Ecto neural progenitor cell (in vitro differentiated cells): ENCODE data around the gene LDLRAP1.
"Not testable (repeated sequence)": the region's sequence is repeated elsewhere in the genome, so short reads cannot be mapped to it uniquely, and the experiment has no call there.

ENCODE experiments used
- DNase-seq: peaks from one replicate; pipeline ENCODE4 v3.0.0-alpha.2; 2018; ENCODE audit warnings: low spot score

The LDLRAP1 gene, protein sequence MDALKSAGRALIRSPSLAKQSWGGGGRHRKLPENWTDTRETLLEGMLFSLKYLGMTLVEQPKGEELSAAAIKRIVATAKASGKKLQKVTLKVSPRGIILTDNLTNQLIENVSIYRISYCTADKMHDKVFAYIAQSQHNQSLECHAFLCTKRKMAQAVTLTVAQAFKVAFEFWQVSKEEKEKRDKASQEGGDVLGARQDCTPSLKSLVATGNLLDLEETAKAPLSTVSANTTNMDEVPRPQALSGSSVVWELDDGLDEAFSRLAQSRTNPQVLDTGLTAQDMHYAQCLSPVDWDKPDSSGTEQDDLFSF

DNA sequence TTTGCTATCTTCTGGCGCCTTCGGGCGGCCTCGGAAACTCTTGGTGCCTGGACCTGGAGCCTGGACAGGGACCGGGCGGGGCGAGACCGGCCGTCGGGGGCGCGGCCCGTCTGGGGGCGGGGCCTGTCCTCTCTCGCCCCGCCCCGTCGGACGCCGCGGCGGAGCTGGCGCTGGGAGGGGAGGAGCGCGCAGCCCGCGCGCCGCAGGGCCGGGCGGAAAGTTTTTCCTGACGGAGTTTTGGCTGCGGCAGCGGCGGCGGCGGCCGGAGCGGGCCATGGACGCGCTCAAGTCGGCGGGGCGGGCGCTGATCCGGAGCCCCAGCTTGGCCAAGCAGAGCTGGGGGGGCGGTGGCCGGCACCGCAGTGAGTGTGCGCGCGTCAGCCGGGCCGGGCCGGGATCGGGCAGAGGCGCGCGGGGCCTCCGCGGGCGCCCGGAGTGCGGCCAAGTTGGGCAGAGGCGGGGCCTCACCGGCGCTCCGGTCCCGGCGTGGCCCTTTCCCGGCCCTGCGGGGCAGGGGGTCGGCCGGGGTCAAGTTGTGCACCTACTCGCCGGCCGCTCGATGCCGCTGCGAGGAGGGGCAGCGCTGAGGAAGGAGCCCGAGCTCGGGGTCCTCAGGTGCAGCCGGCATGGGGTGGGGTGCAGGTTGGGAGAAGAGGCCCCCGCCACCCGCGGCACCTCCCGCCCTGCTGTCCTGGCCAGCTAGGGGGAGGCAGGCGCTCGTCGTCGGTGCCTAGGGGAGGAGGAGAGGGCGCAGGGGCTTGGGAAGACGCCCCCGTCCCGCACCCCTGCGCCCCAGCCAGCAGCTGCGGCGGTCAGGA lies at the start of gene LDLRAP1:
LDLRAP1 (plus strand) TSS at position 182 of the 818 bp plus-strand sequence; CDS start at position 275, 93 bp downstream.
- peak; percentile 85 for DNase-seq

DNA sequence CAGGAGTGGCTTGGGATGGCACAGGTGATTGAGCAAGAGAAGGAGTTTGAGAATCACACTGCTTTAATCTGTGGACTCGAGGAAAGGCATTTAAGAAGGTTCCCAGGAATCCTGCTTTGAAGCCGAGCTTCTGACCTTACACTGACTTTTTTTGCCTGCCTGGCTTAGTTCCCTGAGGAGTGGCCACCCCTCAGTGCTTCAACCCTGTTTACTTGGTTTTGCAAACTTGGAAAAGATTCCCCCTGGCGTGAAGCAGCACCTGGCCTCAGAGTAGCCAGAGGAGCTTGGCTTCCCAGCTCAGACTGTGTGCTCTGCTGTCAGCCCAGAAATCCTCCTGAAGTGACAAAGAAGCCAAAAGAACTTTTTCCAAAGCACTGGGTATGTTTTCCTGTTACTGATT lies 48.5 kb upstream of the LDLRAP1 start:
- DNase-seq = no peak

DNA sequence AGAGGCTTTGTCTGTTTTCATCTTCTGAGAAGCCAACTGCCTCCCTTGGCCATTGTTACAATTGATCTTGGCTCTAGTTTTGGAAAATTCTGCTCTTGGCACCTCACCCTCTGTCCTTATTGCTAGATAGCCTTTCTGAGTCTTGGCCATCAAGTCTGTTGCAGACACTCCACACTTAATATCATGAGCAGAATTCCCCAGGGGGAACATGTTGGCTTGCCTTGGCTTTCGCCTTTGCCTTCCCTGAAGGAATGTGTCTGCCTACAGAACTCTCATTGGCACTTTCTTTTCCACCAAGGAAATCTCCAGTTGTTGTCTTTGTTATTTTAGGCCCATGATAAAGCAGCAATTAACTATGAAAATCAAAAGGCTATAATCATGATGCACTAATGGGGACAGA lies 42.7 kb upstream of the LDLRAP1 start:
- DNase-seq = no peak

DNA sequence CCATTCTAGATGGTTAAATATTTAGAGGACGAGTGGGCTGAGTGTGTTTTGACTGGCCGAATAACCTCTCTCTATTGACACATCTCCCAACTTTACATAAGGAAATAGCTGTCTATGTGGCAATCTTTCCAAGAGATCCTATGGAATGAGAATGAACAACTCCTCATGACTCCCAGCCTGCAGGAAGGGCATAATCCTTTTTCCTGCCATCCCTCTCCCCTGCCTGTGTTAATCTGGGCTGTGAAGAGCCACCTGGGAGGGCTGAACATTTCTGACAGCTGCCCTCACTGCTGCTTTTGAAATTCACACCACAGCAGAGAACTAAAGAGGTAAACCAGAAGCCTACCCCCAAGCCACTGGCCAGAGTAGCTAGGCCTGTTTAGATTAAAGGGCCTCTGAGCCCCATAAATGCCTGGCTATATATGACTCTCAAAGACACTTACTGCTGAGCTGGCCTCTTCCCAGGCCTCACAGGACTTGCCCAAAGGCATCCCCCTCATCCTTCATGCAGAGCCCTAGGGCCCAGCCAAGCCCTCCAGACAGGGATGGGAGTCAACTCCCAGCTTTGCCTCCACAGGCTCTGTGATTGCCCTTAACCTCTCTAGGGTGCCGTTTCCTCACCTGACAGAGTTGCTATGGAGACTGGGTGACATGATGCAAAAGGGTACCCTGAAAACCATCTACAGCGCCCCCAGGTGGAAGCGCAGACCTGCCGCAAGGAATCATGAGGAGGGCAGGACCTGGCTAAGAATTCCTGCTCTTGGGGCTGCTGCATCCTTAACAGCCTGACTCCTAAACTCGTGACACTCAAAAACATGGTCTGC lies 42.0 kb upstream of the LDLRAP1 start:
- DNase-seq = no peak

DNA sequence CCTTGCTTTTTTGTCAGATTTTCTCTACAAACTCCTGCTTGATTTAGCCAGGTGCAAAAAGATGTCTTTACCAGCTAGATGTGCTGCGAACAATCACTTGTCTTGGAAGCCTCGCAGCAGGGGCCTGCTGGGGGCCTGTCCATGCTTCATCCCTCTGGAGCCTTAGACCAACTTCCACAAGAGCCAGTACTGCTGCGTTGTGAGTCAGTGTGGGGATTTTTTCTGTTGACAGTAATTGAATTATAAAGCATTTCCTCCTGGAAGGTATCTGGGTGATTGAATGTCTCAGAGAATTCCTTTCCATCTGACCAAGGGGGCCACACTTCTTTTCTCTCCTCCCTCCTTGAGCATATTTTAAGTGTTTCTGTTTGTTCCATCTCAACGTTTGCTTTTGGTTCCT lies 40.4 kb upstream of the LDLRAP1 start:
- no peak for DNase-seq

DNA sequence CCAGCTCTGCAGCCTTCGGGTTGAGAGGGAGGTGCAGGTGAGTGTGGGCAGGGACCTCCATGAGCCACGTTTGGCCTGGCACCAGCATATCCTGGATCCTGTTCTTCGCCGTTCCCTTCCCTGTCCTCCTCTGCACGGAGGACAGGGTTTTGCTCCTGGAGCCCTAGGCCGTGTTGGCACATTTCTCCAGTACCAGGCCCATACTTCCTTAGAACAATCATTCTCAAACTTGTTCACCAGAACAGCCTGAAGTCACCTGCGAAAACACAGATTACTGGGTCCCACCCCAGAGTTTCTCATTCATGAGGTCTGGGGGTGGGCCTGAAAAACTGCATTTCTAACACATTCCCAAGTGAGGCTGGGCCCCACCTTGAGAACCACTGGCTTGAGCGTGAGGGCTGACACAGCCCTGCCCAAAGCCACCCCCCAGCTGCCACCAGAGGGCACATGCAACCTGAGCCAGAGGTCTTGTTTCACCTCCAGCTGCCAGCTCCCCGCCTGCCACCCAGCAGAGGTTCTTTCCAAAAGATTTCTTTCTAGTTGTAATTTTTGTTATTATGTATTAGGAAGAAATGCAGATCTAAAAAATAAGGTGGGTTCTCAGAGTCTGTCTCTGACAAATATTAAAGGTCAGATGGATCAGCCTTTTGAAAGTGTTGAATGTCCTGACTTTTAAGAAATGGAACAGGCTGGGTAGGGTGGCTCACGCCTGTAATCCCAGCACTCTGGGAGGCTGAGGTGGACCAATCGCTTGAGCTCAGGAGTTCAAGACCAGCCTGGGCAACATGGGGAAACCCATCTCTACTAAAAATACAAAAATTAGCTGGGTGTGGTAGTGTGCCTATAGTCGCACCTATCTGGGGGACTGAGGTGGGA lies 39.6 kb upstream of the LDLRAP1 start:
- DNase-seq = peak; percentile 67

DNA sequence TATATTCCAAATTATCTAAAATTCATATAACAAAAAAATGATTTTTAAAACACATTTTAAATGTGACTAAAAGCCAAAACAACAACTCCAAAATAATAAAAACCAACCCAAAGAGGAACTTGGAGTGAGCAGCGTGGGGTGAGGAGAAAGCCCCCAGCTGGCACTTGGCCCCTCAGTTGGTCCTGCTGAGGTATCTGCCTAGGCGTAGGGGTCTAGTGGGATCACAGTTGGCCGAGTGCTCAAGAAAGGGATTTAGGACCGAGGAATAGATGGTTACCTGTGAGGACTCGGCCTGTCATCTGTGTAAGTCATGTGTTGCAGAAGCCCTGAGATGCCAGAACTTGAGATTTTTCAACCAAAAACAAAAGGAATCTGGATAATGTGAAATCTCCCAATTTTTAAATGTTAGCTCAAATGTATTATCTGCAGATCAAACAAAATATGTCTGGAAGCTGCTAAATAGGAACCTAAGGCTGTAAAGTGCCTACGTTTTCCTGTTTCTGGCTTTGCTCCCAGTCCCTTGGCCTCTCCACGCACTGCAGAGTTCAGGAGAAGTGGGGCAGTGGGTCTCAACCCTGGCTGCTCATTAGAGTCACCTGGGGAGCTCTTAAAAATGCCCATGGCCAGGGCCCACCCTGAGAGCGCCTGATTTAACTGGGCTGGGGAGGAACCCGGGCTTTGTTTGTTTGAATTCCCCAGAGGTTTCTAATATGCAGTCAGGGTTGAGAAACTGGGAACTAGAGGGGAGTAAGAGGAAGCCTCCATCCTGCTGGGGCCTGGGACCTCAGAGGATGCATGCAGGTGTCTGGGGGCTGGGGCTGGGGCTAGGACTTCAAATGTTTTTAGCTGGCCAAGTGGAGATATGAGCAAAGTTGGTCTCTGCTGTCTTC lies 38.5 kb upstream of the LDLRAP1 start:
- DNase-seq = no peak

DNA sequence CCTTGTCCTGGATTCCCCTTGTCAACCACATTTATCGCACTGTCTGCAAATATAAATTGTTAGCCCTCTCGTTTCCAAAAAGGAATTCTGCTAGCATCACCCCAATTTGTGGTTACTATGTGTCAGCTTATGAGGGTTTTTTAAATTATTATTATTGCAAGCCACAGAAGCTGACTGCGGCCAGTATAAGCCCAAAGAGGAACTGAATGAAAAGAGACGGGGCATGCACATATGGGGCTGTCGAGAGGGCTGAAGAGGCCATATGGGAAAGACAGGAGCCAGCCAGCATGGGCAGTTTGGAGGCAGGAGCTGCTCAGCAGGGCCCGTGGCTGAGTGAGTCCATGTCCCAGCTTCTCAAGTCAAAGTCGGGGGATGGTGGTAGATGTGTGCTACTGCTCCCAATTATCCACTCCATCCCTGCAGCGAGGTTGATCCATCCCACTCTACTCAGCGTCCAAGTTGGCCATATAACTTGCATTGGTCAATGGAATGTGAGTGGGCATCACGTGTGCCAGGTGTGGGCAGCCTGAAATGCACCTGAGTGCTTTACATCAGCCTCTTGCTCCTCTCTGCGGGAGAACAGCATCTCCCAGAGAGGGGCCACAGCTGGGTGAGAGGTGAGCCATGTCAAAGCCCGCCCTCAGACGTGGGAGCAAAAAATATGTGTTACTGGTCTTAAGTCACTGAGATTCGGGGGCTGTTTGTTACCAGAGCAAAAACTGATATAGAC lies 37.6 kb upstream of the LDLRAP1 start:
- DNase-seq = no peak

DNA sequence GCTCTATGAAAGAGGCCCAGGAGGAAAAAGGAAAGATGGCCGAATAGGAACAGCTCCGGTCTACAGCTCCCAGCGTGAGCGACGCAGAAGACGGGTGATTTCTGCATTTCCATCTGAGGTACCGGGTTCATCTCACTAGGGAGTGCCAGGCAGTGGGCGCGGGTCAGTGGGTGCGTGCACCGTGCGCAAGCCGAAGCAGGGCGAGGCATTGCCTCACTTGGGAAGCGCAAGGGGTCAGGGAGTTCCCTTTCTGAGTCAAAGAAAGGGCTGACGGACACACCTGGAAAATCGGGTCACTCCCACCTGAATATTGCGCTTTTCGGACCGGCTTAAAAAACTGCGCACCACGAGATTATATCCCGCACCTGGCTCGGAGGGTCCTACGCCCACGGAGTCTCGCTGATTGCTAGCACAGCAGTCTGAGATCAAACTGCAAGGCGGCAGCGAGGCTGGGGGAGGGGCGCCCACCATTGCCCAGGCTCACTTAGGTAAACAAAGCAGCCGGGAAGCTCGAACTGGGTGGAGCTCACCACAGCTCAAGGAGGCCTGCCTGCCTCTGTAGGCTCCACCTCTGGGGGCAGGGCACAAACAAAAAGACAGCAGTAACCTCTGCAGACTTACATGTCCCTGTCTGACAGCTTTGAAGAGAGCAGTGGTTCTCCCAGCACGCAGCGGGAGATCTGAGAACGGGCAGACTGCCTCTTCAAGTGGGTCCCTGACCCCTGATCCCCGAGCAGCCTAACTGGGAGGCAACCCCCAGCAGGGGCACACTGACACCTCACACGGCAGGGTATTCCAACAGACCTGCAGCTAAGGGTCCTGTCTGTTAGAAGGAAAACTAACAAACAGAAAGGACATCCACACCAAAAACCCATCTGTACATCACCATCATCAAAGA lies 36.6 kb upstream of the LDLRAP1 start:
- DNase-seq = not testable (repeated sequence)

DNA sequence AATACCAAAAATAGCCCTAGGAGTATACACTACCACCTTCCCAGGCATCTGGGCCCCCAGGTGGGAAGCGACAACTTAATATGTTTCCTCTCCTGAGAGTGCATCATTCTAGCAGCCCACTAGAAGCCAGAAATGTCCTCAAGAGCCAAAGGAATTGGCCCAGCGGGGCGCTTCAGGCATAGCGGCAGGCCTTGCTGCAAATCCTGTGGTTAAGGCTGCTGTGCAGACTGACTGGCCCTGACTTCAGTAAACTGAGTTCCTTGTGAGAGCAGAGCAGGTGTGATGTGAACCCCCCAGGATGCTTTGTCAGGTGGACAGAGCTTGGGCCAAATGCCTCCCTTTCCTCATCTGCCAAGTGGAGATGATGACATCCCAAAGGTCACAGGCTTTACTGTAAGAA lies 29.7 kb upstream of the LDLRAP1 start:
- DNase-seq = peak; percentile 30

DNA sequence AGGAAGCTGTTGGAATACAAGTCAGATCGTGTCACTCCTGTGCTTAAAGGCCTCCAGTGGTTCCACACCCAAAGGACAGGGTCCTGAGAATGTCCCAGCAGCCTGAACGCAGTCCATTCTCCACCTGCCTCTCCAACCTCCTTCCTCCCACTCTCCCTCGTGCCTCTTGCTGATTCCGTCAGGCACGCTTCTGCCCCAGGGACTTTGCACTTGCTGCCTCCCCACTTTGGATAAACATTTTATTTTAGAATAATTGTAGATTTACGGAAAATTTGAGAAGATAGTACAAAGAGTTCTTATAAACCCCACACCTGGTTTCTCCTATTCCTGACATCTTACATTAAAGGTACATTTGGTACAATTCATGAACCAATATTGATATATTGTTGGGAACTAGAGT lies 28.4 kb upstream of the LDLRAP1 start:
- DNase-seq = no peak

DNA sequence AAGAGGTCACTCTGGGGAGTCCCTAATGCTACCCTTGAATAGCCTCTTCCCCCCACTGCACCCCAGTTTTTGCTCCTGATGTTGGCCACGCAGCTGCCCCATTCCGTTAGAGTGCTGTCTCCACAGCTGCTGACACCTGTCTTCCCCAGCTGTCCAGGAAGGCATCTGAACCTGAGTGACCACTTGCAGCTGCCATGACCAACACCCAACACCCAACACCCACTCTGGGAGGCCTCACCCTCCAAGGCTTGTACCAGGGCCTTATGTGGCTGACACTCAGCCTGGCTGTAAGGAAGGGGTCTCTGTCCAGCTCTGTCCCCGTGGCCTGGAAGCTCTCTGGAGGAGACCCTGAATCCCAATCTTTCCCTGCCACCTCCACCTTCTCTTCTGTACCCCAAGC lies 26.7 kb upstream of the LDLRAP1 start:
- DNase-seq = no peak

DNA sequence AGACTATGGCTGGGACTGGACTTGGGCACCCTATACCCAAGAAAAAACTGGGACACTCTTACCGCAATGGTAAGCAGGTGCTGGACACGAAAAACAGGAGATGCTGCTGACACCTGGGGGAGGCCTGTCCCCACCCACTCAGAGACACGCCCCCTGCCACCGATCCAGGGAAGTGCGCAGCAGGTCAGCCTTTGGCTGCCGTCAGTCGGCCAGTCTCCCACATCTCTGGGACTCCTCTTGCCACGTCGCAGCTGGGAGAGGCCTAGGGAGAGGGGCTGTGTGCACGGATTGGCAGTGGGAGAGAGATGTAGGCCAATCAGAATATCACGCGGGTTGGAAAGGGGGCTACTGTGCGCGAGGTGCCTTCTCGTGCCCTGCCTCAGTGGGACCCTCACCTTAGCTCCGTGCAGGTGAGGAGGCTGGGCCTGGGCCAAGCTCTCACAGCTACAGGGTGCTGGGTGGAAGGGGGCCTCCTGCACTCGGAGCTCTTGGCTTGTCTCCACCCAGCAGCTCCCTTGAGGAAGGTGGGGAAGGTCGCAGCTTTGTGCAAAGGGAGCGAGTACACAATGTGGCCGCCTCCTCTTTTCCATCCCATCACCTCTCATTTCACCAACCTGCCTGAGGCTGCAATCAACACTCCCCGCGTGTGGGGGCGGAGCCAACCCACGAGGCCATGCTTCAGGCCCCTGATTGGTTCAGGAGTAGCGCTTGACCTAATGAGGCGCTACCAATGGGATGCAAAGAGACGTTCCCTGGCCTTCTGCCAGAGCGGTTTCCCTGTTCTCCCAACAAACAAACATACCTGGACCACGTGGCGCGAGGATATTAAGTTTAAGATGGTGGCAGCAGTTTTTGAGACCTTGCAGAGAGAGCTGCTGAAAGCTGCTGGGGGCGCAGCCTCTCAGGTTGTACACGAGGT lies 25.7 kb upstream of the LDLRAP1 start:
- DNase-seq = no peak

DNA sequence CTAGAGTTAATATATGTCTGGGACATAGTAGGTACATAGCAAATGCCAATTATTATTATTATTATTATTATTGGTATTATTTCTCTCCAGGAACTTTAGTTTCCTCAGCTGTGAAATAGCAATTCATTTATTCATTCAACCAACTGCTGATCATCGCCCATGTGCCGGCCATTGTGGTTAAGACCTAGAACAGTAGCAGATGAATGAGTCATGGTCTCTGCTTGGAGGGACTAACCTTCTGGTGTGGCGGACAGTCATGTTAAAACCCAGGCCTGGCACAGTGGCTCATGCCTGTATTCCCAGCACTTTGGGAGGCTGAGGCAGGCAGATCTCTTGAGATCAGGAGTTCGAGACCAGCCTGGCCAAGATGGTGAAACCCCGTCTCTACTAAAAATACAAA lies 23.8 kb upstream of the LDLRAP1 start:
- no peak for DNase-seq

DNA sequence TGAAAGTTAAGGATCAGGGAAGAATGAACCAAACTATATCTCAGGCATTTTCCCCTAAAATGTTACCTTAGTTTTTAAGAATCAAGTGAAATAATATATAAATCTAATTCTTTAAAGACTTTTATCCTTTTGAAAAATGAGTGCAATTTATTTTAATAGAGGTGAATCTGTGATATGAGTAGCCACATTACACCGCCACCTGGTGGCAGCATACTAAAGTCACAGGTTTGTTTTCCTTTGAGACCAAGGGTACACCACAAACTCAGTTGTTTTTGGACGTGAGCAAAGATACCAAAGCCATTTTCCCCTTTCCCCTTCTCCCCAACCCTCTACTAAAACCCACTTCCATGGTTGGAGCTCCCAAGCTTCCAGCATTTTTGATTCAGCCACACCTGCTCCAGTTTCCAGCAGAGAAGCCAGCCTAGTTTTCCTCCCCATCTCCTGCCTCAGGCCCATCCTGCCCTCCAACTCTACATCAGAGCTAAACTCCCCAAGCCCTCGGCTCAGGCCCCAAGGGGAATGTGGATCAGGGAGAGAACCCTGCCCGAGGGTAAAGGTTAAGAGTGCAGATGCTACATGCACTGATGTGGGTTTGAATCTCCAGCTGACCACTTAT lies 22.9 kb upstream of the LDLRAP1 start:
- no peak for DNase-seq

DNA sequence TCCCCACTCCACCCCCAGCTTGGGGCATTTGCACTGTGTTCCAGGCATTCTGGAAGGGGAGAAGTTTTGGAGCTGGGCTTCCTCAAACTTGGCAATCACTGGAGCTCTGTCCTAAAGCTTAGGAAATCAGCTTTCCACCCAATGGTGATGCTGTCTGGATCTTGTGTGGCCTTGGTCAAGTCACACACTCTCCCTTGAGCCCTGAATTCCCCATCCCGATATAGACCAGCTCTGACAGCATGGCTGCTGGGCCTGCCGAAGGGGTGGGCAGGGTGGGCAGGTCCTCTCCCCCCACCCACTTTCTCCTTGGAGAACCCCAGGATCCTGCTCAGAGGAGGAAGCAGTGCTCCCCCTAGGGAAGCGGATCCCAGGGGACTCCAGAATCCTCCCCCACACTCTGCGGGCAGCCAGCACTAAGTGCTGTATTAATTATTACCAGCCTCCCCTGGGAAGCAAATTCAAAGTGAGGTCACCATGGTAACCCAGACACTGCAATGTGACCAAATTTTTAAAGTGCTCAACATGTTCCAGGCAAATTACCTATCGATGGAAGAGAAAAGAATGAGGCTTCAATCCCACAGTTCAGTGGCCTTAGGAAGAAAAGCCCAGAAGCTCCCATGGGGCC lies 21.3 kb upstream of the LDLRAP1 start:
- DNase-seq = no peak

DNA sequence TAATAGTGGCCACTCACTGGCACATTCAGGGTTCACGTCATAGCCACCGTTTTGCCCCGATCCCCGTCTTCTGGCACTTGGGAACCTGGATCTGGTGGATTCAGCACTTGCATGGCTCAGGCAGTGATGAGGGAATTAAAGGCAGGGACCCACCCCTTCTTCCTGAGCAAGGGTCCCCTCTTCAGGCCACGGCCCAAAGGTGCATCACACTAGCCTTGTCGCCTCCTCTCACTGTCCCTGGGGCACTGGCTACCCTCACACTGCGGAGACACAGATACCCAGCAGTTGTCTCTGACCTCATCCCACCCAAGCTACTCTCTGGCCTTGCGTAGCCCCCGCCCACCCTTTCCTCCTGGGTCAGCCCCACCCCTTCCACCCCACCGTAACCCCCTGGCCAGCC lies 19.9 kb upstream of the LDLRAP1 start:
- DNase-seq = no peak
